Activated CD8-positive, alpha-beta memory T cell treated with anti-CD3 and anti-CD28 coated beads, Interleukin-2, amount 50 U/mL, for 1 hour (primary cell): Measurements from ENCODE around the gene VEGFC.

Experiments used
- DNase-seq: peaks from one replicate; pipeline ENCODE4 v3.0.0-alpha.2; 2020; ENCODE audit errors: extremely low read depth

The VEGFC gene

GRCh38 chr4:176690716-176691115 lies 102.0 kb downstream of the VEGFC start:
- DNase-seq, result no peak

GRCh38 chr4:176680668-176681180 lies 112.0 kb downstream of the VEGFC start:
- DNase-seq, result no peak

- DNase-seq, result no peak
Measured at GRCh38 chr4:176676901-176677300, 115.8 kb downstream of the VEGFC start.

- DNase-seq, result no peak
Measured at GRCh38 chr4:176675810-176676209, 116.9 kb downstream of the VEGFC start.

GRCh38 chr4:176671532-176671931 lies 121.2 kb downstream of the VEGFC start:
- no peak for DNase-seq

- DNase-seq, result no peak
Measured at GRCh38 chr4:176668324-176668723, 124.4 kb downstream of the VEGFC start.

GRCh38 chr4:176664964-176665363 lies 127.8 kb downstream of the VEGFC start:
- no peak for DNase-seq

GRCh38 chr4:176660561-176660960 lies 132.2 kb downstream of the VEGFC start:
- no peak for DNase-seq

GRCh38 chr4:176656108-176656507 lies 136.6 kb downstream of the VEGFC start:
- DNase-seq, result no peak

GRCh38 chr4:176654565-176655216 lies 138.0 kb downstream of the VEGFC start:
- DNase-seq, result no peak

- no peak for DNase-seq
Measured at GRCh38 chr4:176653401-176654220, 139.1 kb downstream of the VEGFC start.

- DNase-seq, result no peak
Measured at GRCh38 chr4:176646311-176646710, 146.4 kb downstream of the VEGFC start.

GRCh38 chr4:176645246-176645960 lies 147.3 kb downstream of the VEGFC start:
- no peak for DNase-seq

GRCh38 chr4:176642472-176642871 lies 150.2 kb downstream of the VEGFC start:
- DNase-seq, result no peak

- no peak for DNase-seq
Measured at GRCh38 chr4:176641237-176641636, 151.5 kb downstream of the VEGFC start.

GRCh38 chr4:176638992-176639391 lies 153.7 kb downstream of the VEGFC start:
- no peak for DNase-seq

- DNase-seq, result no peak
Measured at GRCh38 chr4:176636292-176636691, 156.4 kb downstream of the VEGFC start.

- no peak for DNase-seq
Measured at GRCh38 chr4:176635372-176636261, 157.1 kb downstream of the VEGFC start.
